OCI-LY7 (cell line): ENCODE results near the gene GALNT5. TPM values are rescaled to one million over a fixed set of nuclear protein-coding genes. Genes with fewer than 3 reads are reported as not detected.

Source experiments
- BruUV-seq: library from RNA; stranded (reverse); fragments of 400-500 nt; replicated peaks from 2 replicates; lab custom pipeline; 2021; lab: Mats Ljungman, UMichigan
- CTCF ChIA-PET: fragments of 300-600 bp; sonication (Branson Sonifier 250); formaldehyde crosslinking; loops from one replicate; lab custom pipeline; 2022; ENCODE audit warnings: antibody characterized with exemption; ENCODE audit not compliant: unreplicated experiment; lab: Charles Lee
- POLR2A ChIA-PET: fragments of 300-600 bp; sonication (Branson Sonifier 250); formaldehyde crosslinking; loops from one replicate; lab custom pipeline; 2022; ENCODE audit warnings: antibody characterized with exemption; lab: Charles Lee
- DNase-seq: peaks from one replicate; pipeline ENCODE4 v3.0.0-alpha.2; 2015; ENCODE audit warnings: low spot score
- H2AFZ ChIP-seq: fragments of 200-600 bp; sonication (generic), shearing (Covaris generic); 2 replicates; pipeline ENCODE4 v1.6.1; 2014; ENCODE audit warnings: mild to moderate bottlenecking, antibody characterized with exemption, low read length, moderate library complexity
- H3K27ac ChIP-seq: fragments of 200-600 bp; sonication (generic); 2 replicates; pipeline ENCODE4 v1.5.1; 2014; ENCODE audit warnings: mixed run types, low read depth, mild to moderate bottlenecking, moderate library complexity, low read length, inconsistent platforms; ENCODE audit not compliant: poor library complexity, severe bottlenecking
- H3K36me3 ChIP-seq: fragments of 200-600 bp; sonication (generic); 2 replicates; pipeline ENCODE4 v1.6.1; 2014; ENCODE audit warnings: mild to moderate bottlenecking, antibody characterized with exemption, low read length, moderate library complexity, mixed read lengths; ENCODE audit not compliant: insufficient read depth
- H3K4me1 ChIP-seq: fragments of 200-600 bp; sonication (generic); 2 replicates; pipeline ENCODE4 v1.5.1; 2014; ENCODE audit warnings: mild to moderate bottlenecking, low read length; ENCODE audit not compliant: insufficient read depth, poor library complexity, severe bottlenecking
- H3K4me2 ChIP-seq: fragments of 200-600 bp; sonication (generic); 2 replicates; pipeline ENCODE4 v1.6.1; 2014; ENCODE audit warnings: mild to moderate bottlenecking, low read length
- H3K4me3 ChIP-seq: fragments of 200-600 bp; sonication (generic); 2 replicates; pipeline ENCODE4 v1.5.1; 2014; ENCODE audit warnings: mild to moderate bottlenecking, low read depth, low read length; ENCODE audit not compliant: poor library complexity, severe bottlenecking
- H3K79me2 ChIP-seq: fragments of 200-600 bp; sonication (generic); 2 replicates; pipeline ENCODE4 v1.6.1; 2016; ENCODE audit warnings: low read depth, mild to moderate bottlenecking, low read length, moderate library complexity, mixed read lengths; ENCODE audit not compliant: insufficient read depth
- H3K9me2 ChIP-seq: fragments of 200-600 bp; sonication (generic); 2 replicates; pipeline ENCODE4 v1.6.1; 2016; ENCODE audit warnings: mild to moderate bottlenecking, low read length, mixed read lengths; ENCODE audit not compliant: insufficient read depth
- H3K9me3 ChIP-seq: fragments of 200-600 bp; sonication (generic); 2 replicates; pipeline ENCODE4 v1.6.1; 2014; ENCODE audit warnings: mild to moderate bottlenecking, mixed run types, low read length, mixed read lengths
- H4K20me1 ChIP-seq: fragments of 200-600 bp; sonication (generic); 2 replicates; pipeline ENCODE4 v1.6.1; 2014; ENCODE audit warnings: mild to moderate bottlenecking, antibody characterized with exemption, low read length, moderate library complexity, mixed read lengths; ENCODE audit not compliant: insufficient read depth
- CTCF ChIP-seq: fragments of 200-600 bp; sonication (generic); conservative IDR thresholded peaks from 2 replicates; pipeline ENCODE4 v1.5.1; 2014; ENCODE audit warnings: mild to moderate bottlenecking, antibody characterized with exemption, low read length, moderate library complexity, mixed read lengths
- EZH2phosphoT487 ChIP-seq: fragments of 200-600 bp; sonication (generic); IDR thresholded peaks from 2 replicates; pipeline ENCODE4 v1.6.1; 2018; ENCODE audit warnings: low read depth, borderline replicate concordance, mild to moderate bottlenecking, mixed run types, antibody characterized with exemption, low read length, moderate library complexity, mixed read lengths
- intact Hi-C: fragments of 100-400 bp; cut with micrococcal nuclease; formaldehyde crosslinking; loops from one replicate; pipeline ENCODE4 v1.10.0; 2022; ENCODE audit not compliant: unreplicated experiment
- total RNA-seq, 2 experiments: library from RNA; depleted of rRNA in 1 of 2; stranded (reverse); fragments of >200 nt in 1 of 2; shearing (Covaris generic) in 1 of 2; gene quantifications; 2 replicates each; pipeline ENCODE4 v1.2.3, GENCODE V29; 2014 to 2022

GALNT5 gene
- total RNA-seq, 2 experiments from 2014 or later: not detected

- DNase-seq: no peak
- no peak for TF ChIP-seq CTCF
- TF ChIP-seq EZH2phosphoT487: no peak
- H3K36me3 ChIP-seq: no peaks in the 10 kb centered on the region
- intact Hi-C loops: no loop called here
- BruUV-seq: no TSS peak
- no peak overlapping the region for H3K4me3 ChIP-seq
- CTCF ChIA-PET: no interaction called here
- H3K4me2 ChIP-seq: no peak overlapping the region
- H3K9me3 ChIP-seq: no peaks in the 10 kb centered on the region
- H2AFZ ChIP-seq: no peak overlapping the region
- H3K27ac ChIP-seq: no peak overlapping the region
- no peaks in the 10 kb centered on the region for H4K20me1 ChIP-seq
- H3K9me2 ChIP-seq: no peaks in the 10 kb centered on the region
- no peaks in the 10 kb centered on the region for H3K4me1 ChIP-seq
- POLR2A ChIA-PET: interaction anchor here (0.7 kb wide), 1 partner anchor 1192 kb away, joined by 3 read pairs; no protein-coding TSS in a partner anchor
- H3K79me2 ChIP-seq: no peaks in the 10 kb centered on the region
Measured at GRCh38 chr2:157259386-157259785, 1.9 kb downstream of the GALNT5 start.

DNA sequence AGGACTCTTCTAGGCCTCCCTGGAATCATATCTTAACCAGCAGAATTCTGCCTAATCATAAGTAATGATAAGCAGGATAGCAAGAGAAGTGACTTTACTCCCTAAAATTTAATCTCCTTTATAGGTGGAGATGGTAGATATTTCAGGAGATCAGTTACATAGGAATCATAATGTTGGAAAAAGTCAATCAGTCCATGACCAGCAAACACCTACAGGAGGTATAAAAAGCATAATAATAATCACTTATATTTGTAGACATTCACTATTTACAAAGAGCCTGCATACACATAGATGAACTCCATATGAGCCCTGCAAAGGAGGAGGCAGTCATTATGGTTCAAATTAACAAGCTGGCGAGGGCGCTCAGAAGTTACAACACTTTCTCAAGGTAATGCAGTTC lies 2.5 kb downstream of the GALNT5 start:
- Histone ChIP-seq H2AFZ (no peak overlapping the region), H4K20me1 (no peaks in the 10 kb centered on the region), H3K79me2 (no peaks in the 10 kb centered on the region), H3K9me3 (no peaks in the 10 kb centered on the region), H3K4me1 (no peaks in the 10 kb centered on the region), H3K36me3 (no peaks in the 10 kb centered on the region), H3K4me3 (no peak overlapping the region), H3K9me2 (no peaks in the 10 kb centered on the region), H3K4me2 (no peak overlapping the region), H3K27ac (no peak overlapping the region)
- intact Hi-C loops: no loop called here
- CTCF ChIA-PET: no interaction called here
- TF ChIP-seq EZH2phosphoT487 (no peak), CTCF (no peak)
- no peak for DNase-seq
- POLR2A ChIA-PET: interaction anchor here (0.7 kb wide), 1 partner anchor 1193 kb away, joined by 3 read pairs; no protein-coding TSS in a partner anchor
- BruUV-seq: no TSS peak

GRCh38 chr2:157260533-157261198 lies 3.2 kb downstream of the GALNT5 start:
- H3K27ac ChIP-seq: no peak overlapping the region
- intact Hi-C loops: no loop called here
- no peak overlapping the region for H3K4me3 ChIP-seq
- POLR2A ChIA-PET: no interaction called here
- TF ChIP-seq CTCF (no peak), EZH2phosphoT487 (no peak)
- H3K9me2 ChIP-seq: no peaks in the 10 kb centered on the region
- no peak overlapping the region for H2AFZ ChIP-seq
- H4K20me1 ChIP-seq: no peaks in the 10 kb centered on the region
- no peak overlapping the region for H3K4me2 ChIP-seq
- CTCF ChIA-PET: no interaction called here
- H3K79me2 ChIP-seq: no peaks in the 10 kb centered on the region
- H3K9me3 ChIP-seq: no peaks in the 10 kb centered on the region
- H3K4me1 ChIP-seq: no peaks in the 10 kb centered on the region
- no peak for DNase-seq
- no peaks in the 10 kb centered on the region for H3K36me3 ChIP-seq
- no TSS peak for BruUV-seq
